ENCODE measurements around the gene RPTOR.
"Not testable (repeated sequence)": the region's sequence is repeated elsewhere in the genome, so short reads cannot be mapped to it uniquely, and the experiment has no call there.

The RPTOR gene

GRCh38 chr17:80861418-80861815 is 316.8 kb downstream of the RPTOR start:
- DNase-seq (ENCODE audit: low spot score): no peak

DNA sequence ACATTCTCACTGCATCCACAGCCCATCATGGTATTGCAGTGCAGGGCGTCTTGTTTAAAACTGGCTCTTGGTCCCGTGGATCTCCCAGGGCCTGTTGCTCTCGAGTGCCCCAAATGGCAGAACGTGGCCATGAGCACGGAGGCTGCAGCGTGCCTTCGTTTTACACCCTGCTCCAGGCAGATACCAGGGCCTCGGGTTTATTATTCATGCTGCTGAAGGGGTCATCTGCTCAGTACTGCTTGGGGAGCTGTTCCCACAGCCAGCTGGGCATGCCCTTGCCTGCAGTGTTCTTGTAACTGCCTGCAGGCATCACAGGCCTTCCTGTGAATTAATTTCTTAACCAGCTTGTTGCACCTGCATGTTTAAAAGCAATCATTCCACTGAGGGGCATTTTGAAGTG is 317.3 kb downstream of the RPTOR start:
- DNase-seq (ENCODE audit: low spot score): no peak

DNA sequence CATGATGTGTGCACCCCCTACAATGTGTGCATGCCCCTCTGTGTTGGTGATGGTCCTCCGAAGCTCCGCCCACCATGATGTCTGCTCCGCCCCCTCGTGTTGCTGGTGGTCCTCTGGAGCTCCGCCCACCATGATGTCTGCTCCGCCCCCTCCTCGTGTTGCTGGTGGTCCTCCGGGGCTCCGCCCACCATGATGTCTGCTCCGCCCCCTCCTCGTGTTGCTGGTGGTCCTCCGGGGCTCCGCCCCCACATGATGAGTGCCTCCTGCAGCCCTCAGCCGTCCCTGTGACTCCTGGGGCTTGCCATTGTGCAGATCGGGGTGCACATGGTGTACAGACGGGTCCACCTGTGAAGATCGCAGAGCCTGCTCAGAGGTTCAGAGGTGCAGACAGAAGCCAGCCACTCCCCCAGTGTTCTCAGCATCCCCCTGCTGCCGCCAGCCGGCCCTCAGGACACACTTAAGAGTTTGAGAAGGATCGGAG is 317.9 kb downstream of the RPTOR start:
- no peak for DNase-seq (ENCODE audit: low spot score)

- DNase-seq (ENCODE audit: low spot score): no peak
Observed at GRCh38 chr17:80862978-80863377, 318.3 kb downstream of the RPTOR start.

- DNase-seq (ENCODE audit: low spot score): no peak
Observed at GRCh38 chr17:80863626-80864025, 319.0 kb downstream of the RPTOR start.

- DNase-seq (ENCODE audit: low spot score): no peak
Observed at GRCh38 chr17:80864751-80865150, 320.1 kb downstream of the RPTOR start.

GRCh38 chr17:80866050-80866793 is 321.6 kb downstream of the RPTOR start:
- no peak for DNase-seq (ENCODE audit: low spot score)

DNA sequence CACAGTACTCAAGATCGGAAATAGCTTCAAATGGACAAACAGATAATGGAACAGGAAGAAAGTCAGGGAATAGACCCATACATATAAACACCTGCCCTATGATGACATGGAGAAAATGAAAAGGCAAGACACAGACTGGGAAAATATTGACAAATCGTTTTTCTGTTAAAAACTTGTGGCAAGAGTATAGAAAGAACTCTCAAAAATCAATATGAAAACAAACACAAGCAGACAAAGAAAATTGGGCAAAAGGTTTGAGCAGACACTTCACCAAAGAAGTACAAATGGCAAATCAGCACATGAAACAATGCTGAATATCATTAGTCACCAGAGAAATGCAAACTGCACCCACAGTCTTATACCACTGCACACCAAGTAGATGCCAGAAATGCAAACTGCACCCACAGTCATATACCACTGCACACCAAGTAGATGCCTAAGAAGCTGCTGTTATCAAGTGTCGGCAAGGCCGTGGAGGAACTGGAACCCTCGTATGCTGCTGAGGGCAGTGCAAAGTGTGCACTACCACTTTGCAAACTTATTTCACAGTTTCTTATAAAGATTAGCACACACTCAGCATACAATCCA is 323.5 kb downstream of the RPTOR start:
- no peak for DNase-seq (ENCODE audit: low spot score)

DNA sequence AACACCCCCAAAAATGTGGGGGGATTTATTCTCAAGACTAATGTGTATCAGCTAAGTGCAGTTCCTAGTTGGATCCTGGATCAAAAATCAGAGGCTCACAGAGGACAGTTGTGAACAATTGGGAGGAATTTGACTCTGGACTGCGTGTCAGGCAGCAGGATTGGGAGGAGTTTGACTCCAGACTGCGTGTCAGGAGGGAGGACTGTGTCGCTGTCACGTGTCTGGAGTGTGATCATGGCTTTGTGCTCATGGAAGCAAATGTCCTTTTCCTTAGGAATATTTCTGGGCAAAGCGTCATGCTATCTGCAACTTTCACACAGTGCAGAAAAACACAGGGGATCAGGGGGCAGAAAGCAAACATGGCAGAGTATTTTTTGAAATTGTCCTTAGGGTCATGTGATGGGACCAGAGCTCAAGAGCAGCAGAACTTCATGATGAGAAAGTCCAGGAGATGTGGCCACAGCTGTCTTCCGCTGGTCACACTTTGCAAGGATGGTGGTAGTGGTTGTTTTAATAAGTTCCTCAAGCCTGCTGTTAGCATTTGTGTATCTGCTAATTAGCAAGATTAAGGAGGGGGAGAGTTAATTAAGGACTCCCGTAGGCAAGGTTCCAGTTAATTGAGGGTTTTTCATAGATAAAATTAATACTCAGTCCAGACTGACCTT is 325.0 kb downstream of the RPTOR start:
- DNase-seq (ENCODE audit: low spot score): no peak

- DNase-seq (ENCODE audit: low spot score): no peak
Observed at GRCh38 chr17:80870401-80870800, 325.8 kb downstream of the RPTOR start.

GRCh38 chr17:80871341-80871740 is 326.7 kb downstream of the RPTOR start:
- no peak for DNase-seq (ENCODE audit: low spot score)

DNA sequence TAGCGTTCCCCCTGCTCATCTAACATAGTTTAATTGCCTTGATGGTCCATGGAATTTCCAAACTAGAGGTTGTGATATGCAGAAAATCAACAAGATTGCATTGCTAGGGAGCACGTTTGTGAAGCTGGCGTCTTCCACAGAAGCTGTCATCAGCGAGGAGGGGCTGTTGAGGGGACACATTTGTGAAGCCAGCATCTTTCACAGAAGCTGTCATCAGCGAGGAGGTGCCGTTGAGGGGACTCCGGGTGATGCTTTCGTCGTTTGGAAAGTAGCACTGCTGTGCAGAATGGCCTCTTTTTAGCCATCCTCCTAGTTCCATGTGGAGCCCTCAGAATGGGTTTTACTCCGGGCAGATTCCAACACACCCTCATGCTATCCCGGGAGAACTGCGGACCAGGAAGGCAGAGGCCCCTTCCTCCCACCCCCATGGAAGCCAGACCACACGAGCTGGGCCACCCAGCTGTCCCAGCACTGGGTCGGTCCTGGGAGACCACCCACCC is 327.4 kb downstream of the RPTOR start:
- DNase-seq (ENCODE audit: low spot score): no peak

DNA sequence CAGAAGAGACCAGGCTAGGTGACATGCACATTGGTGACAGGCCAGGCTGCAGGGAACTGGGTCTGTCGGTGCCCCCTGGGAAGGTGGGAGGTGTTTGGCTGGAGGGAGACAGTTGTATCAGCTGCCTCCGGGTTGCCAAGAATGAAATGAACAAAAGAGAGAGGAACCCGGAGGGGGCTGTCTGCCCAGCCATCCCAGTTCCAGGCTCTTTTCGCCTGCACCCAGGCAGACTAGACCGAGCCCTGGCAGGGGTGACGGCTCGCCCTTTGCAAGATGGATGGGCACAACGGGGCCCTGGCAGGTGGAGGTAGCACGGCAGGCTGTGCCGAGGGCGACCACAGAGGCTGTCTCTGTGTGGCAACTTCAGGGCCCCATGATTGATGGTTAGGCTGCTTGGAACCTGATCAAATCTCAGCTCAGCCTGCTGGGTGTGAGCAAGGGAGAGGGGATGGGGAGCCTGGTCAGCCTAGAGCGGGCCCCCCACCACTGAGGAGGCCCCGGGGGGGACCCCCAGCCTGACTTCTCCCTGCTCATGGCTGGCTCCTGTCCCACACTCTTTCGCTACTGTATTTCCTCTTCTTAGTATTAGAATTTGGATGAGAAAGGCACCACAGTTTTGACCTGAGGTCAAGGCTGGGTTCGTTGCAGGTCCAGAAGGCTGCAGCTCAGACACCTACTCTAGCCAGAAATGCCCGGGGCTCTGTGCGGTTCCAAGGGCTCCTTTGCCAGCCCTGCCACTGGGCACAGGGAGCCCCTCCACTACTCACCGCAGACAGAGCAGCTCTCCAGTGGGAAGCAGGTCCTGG is 328.1 kb downstream of the RPTOR start:
- DNase-seq (ENCODE audit: low spot score): no peak

DNA sequence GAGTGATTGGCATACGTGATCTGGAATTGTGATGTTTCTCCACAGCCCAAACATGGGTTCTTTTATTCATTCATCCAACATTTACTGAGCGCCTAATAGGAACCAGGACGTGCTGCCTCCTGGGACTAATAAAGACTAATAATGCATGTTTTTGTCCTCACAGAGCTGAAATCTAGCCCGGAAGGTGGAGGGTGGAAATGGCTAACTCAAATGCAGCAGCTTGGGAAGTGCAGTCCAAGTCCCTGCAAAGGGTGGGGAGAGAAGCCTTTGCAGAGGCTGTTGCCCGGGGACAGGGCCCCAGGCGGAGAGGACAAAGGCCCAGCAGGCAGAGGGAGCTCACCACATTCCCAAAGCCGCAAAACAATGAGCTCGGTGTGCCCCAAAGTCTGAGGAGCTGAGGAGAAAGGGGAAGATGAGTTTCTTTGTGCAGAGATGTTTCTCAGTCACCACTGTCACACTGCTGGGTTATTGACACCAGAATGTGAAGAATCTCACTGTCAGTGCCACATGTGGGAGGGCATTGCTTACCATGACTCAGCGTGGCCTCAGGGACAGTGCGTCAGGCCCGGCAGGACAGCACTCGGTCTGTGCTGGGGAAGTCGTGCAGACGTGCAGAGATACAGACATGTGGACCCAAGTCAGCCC is 328.8 kb downstream of the RPTOR start:
- DNase-seq (ENCODE audit: low spot score): no peak

DNA sequence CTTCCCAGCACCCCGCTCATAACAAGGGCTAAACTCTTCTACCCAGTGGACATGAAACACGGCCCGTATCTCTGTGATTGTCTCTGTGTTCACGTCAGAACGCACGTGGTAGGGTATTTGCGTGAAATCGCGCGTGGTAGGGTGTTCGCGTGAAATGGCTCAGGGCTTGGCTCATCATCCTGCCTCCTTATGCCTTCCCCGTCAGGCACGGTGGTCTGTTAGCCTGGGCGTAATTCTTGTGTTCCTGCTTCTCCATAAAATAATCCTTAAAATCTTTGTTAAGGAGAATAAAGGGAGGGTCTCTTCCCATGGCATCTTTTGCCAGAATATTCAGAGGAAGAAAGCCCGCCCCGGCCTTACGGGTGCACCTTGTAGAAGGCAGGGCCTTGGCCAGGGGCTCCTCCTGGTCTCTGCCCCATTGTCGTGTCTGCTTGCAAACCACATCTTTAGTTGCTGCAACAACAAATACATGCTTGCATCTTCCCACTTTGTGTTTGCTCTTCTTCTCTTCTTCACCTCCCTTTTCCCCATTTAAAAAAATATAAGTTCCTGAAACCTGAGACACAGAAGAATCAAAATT is 330.3 kb downstream of the RPTOR start:
- no peak for DNase-seq (ENCODE audit: low spot score)

DNA sequence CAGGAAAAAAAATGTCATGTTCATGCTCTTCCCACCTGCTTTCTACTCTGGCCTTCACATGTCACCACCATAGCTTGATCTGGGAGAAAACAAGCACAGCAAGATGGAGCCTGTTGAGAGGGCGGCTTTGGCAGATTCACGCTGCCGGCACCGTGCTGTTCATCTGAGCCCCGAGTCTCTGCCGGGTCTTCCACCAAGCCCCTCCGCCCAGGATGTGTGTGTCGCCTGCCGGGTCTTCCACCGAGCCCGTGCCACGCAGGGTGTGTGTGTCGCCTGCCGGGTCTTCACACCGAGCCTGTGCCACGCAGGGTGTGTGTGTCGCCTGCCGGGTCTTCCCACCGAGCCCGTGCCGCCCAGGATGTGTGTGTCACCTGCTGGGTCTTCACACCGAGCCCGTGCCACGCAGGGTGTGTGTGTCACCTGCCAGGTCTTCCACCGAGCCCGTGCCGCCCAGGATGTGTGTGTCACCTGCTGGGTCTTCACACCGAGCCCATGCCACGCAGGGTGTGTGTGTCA is 330.9 kb downstream of the RPTOR start:
- not testable (repeated sequence) for DNase-seq (ENCODE audit: low spot score)

DNA sequence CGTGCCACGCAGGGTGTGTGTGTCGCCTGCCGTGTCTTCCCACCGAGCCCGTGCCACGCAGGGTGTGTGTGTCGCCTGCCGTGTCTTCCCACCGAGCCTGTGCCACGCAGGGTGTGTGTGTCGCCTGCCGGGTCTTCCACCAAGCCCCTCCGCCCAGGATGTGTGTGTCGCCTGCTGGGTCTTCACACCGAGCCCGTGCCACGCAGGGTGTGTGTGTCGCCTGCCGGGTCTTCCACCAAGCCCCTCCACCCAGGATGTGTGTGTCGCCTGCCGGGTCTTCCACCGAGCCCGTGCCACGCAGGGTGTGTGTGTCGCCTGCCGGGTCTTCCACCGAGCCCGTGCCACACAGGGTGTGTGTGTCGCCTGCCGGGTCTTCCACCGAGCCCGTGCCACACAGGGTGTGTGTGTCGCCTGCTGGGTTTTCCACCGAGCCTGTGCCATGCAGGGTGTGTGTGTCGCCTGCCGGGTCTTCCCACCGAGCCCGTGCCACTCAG is 331.9 kb downstream of the RPTOR start:
- DNase-seq (ENCODE audit: low spot score): not testable (repeated sequence)

DNA sequence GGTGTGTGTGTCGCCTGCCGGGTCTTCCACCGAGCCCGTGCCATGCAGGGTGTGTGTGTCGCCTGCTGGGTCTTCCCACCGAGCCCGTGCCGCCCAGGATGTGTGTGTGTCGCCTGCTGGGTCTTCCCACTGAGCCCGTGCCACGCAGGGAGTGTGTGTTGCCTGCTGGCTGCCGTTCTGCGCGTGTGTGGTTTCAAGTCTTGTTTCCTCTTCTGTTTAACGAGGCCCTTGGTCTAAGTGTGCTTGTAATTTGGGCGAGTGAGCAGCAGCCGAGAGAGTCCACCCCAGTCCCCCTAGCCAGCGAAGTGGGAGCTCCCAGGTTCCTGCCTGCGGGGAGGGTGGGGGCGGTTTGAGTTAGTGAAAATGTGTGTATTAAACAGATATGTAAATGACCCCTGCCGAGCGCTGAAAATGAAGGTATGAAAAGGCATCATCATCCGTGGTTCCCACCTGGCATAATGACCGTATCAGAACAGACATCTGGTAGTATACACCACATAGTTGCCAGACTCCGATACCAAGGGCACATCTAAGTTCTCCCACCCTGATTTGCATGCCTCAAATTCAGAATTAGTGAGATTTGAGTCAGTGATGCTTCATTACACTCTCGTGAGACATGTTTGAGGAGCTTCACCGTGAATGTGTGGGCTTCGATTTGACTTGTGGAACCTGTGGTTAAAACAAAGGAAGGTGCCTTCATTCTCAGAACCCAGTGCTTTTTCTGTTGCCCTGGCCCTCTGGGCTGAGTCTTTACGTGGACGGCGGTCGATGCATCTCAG is 332.5 kb downstream of the RPTOR start:
- no peak for DNase-seq (ENCODE audit: low spot score)

- no peak for DNase-seq (ENCODE audit: low spot score)
Observed at GRCh38 chr17:80877729-80878303, 333.2 kb downstream of the RPTOR start.
